ENCODE data around the gene MAPKAPK2. TPM values are rescaled to one million over a fixed set of nuclear protein-coding genes. Genes with fewer than 3 reads are reported as not detected.

MAPKAPK2 gene
- total RNA-seq, 1 experiment from 2014 or later = 67.7 TPM

DNA sequence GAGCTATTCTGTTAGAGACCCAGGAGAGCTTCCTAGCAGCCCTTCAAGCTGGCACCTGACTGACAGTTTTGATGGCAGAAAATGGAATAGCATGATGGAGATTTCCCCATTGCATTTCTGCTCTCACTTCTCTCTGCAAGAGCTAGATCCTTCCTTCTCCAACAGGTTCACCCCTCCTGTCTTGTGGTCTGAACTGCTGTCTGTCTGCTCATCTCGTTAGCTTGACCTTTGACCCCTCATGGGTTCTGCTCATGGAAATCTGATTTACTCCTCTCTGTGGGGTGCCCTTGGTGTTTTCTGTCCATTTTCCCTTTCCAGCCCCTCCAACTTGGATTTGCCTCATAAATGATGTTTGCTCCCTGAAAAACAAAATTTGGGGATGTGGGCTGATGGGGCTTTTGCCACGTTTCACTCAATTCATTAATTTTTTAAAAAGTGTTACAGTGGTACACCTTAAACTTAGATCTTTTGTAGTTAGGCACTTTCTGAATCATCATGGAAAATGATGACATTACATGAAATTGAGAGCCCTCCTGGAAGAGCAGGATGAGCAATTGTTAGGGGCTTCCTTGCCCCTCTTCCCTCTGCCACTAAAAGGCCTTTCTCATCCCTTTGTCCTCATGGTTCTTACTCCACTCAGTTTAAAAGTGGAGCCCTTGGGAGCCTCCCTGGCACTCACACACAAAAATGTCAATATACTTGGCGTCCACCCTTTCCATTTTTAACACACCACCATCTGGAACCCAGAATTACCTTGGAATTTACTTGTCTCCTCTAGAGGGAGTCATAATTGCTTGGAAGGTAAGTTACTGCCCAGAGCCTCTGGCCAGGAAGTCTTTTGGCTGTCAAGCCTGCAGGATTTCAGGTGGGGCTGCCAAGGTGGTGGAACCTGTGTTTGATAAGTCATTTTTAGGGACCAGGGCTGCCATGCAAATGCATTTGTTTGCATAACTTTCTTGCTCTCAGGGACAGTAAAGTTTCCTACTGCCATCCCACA is 54.0 kb downstream of the MAPKAPK2 start:
- Histone ChIP-seq H3K27me3 (ENCODE audit: control insufficient read depth, insufficient read depth, low read length) (no peaks in the 10 kb centered on the region), H3K4me3 (ENCODE audit: insufficient read depth, low read depth, low read length) (no peak overlapping the region), H3K36me3 (replicated peaks; ENCODE audit: control insufficient read depth, insufficient read depth, low read length) (peaks cover 5% of the 10 kb centered on the region)
- peak; percentile 69 for DNase-seq

DNA sequence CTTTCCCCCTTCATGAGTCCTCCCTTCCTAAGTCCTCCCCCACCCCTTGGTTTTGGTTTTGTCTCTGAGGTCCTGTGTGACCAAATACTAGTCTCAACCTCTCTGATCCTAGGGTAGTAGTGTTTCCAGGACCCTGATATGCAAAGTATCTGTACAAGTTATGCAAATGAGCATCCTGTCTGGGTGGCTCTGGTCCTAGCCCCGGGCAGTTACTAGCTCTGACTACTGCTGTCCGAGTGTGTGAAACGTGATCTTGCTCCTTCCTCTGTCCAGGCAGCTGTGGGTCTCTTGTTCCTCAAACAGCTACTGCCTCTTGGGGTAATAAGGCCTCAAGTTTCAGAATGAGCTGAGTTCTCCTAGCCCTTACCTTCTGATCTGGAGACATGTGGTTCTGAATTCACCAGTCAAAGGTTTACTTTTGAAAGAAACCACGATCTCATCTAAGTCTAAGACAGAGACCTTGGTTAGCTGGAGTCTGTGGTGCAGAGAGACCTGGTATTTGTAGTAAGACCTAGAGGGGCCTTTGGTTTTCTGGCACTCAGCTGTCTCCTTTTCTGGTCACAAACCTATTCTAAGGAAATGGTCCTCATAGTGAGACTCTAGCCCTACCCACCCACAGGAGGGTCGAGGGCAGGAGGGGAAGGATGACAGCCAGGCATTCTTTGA is 54.8 kb downstream of the MAPKAPK2 start:
- Histone ChIP-seq H3K27me3 (ENCODE audit: control insufficient read depth, insufficient read depth, low read length) (no peaks in the 10 kb centered on the region), H3K4me3 (ENCODE audit: insufficient read depth, low read depth, low read length) (no peak overlapping the region), H3K36me3 (replicated peaks; ENCODE audit: control insufficient read depth, insufficient read depth, low read length) (peaks cover 5% of the 10 kb centered on the region)
- peak; percentile 38 for DNase-seq

DNA sequence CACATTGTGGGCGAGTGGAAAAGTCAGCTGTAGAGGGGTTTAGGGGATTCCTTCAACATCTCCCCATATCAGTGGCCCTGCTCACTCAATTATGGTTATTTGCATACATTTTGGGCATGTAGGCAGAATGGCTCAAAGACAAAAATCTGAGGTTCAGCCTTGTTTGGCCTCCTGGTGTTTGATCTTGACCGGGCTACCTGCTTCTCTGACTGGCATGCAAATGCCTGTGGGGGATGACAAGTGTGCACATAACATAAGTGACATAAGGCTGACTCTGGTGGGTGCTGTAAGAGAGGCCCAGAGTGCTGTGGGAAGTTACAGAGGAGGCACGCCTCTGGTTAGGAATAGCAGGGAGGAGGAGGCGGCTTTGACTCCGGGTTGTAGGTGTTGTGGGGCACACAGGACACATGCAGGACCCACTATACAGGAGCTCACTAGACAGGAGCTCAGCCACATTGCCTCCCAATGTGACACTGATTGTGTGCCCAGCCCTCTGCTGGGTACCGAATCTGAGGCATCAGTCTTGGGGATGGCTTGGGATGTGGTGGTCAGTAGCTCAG is 56.5 kb downstream of the MAPKAPK2 start:
- Histone ChIP-seq H3K4me3 (ENCODE audit: insufficient read depth, low read depth, low read length) (no peak overlapping the region), H3K27me3 (ENCODE audit: control insufficient read depth, insufficient read depth, low read length) (no peaks in the 10 kb centered on the region), H3K36me3 (replicated peaks; ENCODE audit: control insufficient read depth, insufficient read depth, low read length) (no peaks in the 10 kb centered on the region)
- DNase-seq = no peak

GRCh38 chr1:206742719-206743383 is 58.1 kb downstream of the MAPKAPK2 start:
- Histone ChIP-seq H3K36me3 (replicated peaks; ENCODE audit: control insufficient read depth, insufficient read depth, low read length) (no peaks in the 10 kb centered on the region), H3K4me3 (ENCODE audit: insufficient read depth, low read depth, low read length) (no peak overlapping the region), H3K27me3 (ENCODE audit: control insufficient read depth, insufficient read depth, low read length) (no peaks in the 10 kb centered on the region)
- no peak for DNase-seq

DNA sequence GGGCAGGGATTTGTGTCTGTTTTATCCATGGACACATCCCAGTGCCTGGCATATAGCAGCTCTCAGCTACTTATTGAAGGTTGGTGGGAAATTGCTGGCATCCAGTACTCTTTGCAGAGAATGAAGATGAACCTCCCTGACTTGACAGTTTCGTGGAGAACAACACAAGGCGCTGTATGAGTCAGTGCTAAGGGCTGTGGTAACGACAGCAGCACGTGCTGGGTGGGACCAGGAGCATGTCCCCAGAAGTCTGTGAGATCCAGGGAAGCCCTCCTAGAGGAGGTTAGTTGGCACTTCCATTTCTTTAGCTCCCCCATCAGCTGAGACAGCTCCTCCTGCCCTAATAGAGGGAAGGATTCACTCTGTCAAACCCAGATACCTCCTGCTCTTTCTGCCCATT is 60.0 kb downstream of the MAPKAPK2 start:
- Histone ChIP-seq H3K36me3 (replicated peaks; ENCODE audit: control insufficient read depth, insufficient read depth, low read length) (no peaks in the 10 kb centered on the region), H3K4me3 (ENCODE audit: insufficient read depth, low read depth, low read length) (no peak overlapping the region), H3K27me3 (ENCODE audit: control insufficient read depth, insufficient read depth, low read length) (no peaks in the 10 kb centered on the region)
- DNase-seq = no peak

DNA sequence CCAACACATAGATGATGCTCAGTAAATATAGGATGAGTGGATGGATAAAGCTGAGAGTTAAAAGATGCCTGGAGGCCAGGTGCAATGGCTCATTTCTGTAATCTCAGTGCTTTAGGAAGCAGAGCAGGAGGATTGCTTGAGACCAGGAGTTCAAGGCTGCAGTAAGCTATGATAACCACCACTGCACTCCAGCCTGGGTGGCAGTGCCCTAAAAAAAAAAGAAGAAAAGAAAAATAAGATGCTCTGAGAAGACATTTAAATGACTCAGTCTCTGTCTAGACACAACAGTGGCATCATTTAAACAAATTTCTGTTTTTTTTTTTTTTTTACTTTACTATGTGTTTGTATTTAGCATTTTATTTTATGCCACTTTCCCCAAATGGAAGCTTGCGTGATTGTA is 60.6 kb downstream of the MAPKAPK2 start:
- no peak for DNase-seq
- H3K27me3 ChIP-seq (ENCODE audit: control insufficient read depth, insufficient read depth, low read length) = no peaks in the 10 kb centered on the region
- no peak overlapping the region for H3K4me3 ChIP-seq (ENCODE audit: insufficient read depth, low read depth, low read length)
- no peaks in the 10 kb centered on the region for H3K36me3 ChIP-seq (replicated peaks; ENCODE audit: control insufficient read depth, insufficient read depth, low read length)

GRCh38 chr1:206748348-206749030 is 63.8 kb downstream of the MAPKAPK2 start:
- H3K4me3 ChIP-seq (ENCODE audit: insufficient read depth, low read depth, low read length) = no peak overlapping the region
- DNase-seq = no peak
- no peaks in the 10 kb centered on the region for H3K27me3 ChIP-seq (ENCODE audit: control insufficient read depth, insufficient read depth, low read length)
- H3K36me3 ChIP-seq (replicated peaks; ENCODE audit: control insufficient read depth, insufficient read depth, low read length) = no peaks in the 10 kb centered on the region

- DNase-seq = no peak
- Histone ChIP-seq H3K27me3 (ENCODE audit: control insufficient read depth, insufficient read depth, low read length) (no peaks in the 10 kb centered on the region), H3K4me3 (ENCODE audit: insufficient read depth, low read depth, low read length) (no peak overlapping the region), H3K36me3 (replicated peaks; ENCODE audit: control insufficient read depth, insufficient read depth, low read length) (no peaks in the 10 kb centered on the region)
Observed at GRCh38 chr1:206751891-206752290, 67.2 kb downstream of the MAPKAPK2 start.

DNA sequence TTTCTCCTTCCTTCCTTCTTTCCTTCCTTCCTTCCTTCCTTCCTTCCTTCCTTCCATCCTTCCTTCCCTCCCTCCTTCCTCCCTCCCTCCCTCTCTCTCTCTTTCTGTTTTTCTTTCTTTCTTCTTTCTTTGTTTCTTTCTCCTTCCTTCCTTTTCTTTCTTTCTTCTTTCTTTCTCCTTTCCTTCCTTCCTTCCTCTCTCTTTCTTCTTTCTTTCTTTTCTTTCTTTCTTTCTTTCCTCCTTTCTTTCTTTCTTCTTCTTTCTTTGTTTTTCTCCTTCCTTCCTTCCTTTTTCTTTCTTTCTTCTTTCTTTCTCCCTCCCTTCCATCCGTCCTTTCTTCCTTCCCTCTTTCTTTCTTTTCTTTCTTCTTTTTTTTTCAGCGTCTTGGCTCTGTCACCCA is 67.8 kb downstream of the MAPKAPK2 start:
- no peaks in the 10 kb centered on the region for H3K36me3 ChIP-seq (replicated peaks; ENCODE audit: control insufficient read depth, insufficient read depth, low read length)
- no peak for DNase-seq
- H3K27me3 ChIP-seq (ENCODE audit: control insufficient read depth, insufficient read depth, low read length) = no peaks in the 10 kb centered on the region
- H3K4me3 ChIP-seq (ENCODE audit: insufficient read depth, low read depth, low read length) = no peak overlapping the region

- no peak for DNase-seq
- Histone ChIP-seq H3K4me3 (ENCODE audit: insufficient read depth, low read depth, low read length) (no peak overlapping the region), H3K27me3 (ENCODE audit: control insufficient read depth, insufficient read depth, low read length) (no peaks in the 10 kb centered on the region), H3K36me3 (replicated peaks; ENCODE audit: control insufficient read depth, insufficient read depth, low read length) (no peaks in the 10 kb centered on the region)
Observed at GRCh38 chr1:206753141-206753540, 68.4 kb downstream of the MAPKAPK2 start.

GRCh38 chr1:206754011-206754410 is 69.3 kb downstream of the MAPKAPK2 start:
- Histone ChIP-seq H3K4me3 (ENCODE audit: insufficient read depth, low read depth, low read length) (no peak overlapping the region), H3K36me3 (replicated peaks; ENCODE audit: control insufficient read depth, insufficient read depth, low read length) (no peaks in the 10 kb centered on the region), H3K27me3 (ENCODE audit: control insufficient read depth, insufficient read depth, low read length) (no peaks in the 10 kb centered on the region; the same call in 1 of the 2 replicates)
- DNase-seq = no peak

DNA sequence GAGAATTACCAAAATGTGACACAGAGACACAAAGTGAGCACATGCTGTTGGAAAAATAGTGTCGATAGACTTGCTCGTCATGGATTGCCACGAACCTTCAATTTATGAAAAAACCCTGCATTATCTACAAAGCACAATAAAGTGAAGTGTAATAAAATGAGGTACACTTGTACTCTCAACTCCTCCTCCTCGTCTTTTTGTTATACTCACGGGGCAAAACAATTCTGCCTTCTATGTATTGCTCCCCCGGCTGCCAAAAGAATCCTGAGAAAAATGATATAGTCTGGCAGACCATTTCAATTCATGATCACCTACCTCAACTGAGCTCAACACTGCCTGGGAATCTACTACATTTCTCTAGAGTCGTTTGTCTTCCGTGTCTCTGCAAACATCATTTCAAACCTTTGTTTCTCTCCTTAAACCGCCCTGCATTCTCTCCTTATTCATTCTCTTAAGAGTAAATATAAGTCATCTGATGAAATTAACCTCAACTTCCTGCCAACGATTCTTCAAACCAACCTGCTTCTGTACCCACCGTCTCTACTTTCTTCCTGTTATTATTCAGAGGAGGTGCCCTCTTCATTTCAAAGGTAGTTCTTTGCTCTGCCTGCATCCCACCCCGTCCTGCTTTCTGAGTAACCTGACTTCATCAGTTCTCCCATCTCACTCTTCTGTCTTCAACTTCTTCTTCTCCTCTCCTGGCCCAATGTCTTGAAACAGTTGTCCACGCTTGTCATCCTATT is 73.0 kb downstream of the MAPKAPK2 start:
- DNase-seq = no peak
- H3K36me3 ChIP-seq (replicated peaks; ENCODE audit: control insufficient read depth, insufficient read depth, low read length) = no peaks in the 10 kb centered on the region
- H3K27me3 ChIP-seq (ENCODE audit: control insufficient read depth, insufficient read depth, low read length) = peaks cover 2% of the 10 kb centered on the region; the same call in 1 of the 2 replicates
- H3K4me3 ChIP-seq (ENCODE audit: insufficient read depth, low read depth, low read length) = no peak overlapping the region

GRCh38 chr1:206760590-206760989 is 75.9 kb downstream of the MAPKAPK2 start:
- Histone ChIP-seq H3K36me3 (replicated peaks; ENCODE audit: control insufficient read depth, insufficient read depth, low read length) (no peaks in the 10 kb centered on the region), H3K4me3 (ENCODE audit: insufficient read depth, low read depth, low read length) (no peak overlapping the region), H3K27me3 (ENCODE audit: control insufficient read depth, insufficient read depth, low read length) (peaks cover 2% of the 10 kb centered on the region; the same call in 1 of the 2 replicates)
- DNase-seq = no peak

All from H7 (cell line).